Measurements from ENCODE around the gene CCR9.

The CCR9 gene

DNA sequence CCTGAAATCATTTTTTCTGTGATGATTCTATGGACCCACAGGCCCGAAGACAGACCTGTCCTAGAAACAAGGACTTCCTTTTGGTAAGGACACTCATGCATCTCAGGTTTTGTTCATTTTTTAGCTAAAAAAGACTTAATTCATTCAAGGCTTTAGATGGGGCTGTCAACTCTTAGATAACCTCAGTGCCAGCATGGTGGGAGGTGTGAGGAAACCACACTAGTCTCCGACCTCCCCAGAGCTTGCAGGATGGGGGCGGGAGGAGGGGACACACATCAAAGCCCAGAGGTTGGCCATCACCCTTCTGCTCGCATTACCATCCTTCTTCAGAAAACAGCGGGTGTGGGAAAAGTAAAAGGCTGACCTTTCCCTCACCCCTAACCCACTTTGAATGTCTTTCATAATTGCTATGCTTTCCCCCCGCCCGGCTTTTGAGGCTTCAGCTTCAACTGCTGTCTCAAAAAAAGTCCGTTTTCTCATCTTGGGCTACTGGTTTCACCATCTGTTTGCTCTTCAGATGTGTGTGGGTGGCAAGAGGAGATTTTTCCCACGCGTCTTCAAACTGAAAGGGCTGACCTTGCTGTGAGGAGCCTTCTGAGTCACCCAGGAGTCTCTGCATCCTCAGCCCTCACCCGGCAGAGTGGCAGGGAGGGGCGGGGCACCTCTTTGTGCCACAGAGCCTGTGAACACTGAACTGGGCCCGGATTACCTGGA is 29.3 kb downstream of the CCR9 start:
- TF ChIP-seq SIN3A (IDR thresholded peaks at IDR 0.05; ENCODE audit: borderline replicate concordance, insufficient read depth, low read length), result no peak
- no peak for TF ChIP-seq FOXP2 (optimal IDR thresholded peaks at IDR 0.05; ENCODE audit: borderline replicate concordance, extremely low read depth, extremely low read length, insufficient read depth)
- no peak for TF ChIP-seq POLR2AphosphoS5 (IDR thresholded peaks at IDR 0.05; ENCODE audit: low read depth, low read length)
- TF ChIP-seq, protein P1, sequence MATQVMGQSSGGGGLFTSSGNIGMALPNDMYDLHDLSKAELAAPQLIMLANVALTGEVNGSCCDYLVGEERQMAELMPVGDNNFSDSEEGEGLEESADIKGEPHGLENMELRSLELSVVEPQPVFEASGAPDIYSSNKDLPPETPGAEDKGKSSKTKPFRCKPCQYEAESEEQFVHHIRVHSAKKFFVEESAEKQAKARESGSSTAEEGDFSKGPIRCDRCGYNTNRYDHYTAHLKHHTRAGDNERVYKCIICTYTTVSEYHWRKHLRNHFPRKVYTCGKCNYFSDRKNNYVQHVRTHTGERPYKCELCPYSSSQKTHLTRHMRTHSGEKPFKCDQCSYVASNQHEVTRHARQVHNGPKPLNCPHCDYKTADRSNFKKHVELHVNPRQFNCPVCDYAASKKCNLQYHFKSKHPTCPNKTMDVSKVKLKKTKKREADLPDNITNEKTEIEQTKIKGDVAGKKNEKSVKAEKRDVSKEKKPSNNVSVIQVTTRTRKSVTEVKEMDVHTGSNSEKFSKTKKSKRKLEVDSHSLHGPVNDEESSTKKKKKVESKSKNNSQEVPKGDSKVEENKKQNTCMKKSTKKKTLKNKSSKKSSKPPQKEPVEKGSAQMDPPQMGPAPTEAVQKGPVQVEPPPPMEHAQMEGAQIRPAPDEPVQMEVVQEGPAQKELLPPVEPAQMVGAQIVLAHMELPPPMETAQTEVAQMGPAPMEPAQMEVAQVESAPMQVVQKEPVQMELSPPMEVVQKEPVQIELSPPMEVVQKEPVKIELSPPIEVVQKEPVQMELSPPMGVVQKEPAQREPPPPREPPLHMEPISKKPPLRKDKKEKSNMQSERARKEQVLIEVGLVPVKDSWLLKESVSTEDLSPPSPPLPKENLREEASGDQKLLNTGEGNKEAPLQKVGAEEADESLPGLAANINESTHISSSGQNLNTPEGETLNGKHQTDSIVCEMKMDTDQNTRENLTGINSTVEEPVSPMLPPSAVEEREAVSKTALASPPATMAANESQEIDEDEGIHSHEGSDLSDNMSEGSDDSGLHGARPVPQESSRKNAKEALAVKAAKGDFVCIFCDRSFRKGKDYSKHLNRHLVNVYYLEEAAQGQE (IDR thresholded peaks at IDR 0.05; ENCODE audit: insufficient read depth in 1 of 2, low read depth in 2 of 2, low read length in 2 of 2), result no peak
- TF ChIP-seq TAF1 (IDR thresholded peaks at IDR 0.05; ENCODE audit: borderline replicate concordance, insufficient read depth, low read length), result no peak

DNA sequence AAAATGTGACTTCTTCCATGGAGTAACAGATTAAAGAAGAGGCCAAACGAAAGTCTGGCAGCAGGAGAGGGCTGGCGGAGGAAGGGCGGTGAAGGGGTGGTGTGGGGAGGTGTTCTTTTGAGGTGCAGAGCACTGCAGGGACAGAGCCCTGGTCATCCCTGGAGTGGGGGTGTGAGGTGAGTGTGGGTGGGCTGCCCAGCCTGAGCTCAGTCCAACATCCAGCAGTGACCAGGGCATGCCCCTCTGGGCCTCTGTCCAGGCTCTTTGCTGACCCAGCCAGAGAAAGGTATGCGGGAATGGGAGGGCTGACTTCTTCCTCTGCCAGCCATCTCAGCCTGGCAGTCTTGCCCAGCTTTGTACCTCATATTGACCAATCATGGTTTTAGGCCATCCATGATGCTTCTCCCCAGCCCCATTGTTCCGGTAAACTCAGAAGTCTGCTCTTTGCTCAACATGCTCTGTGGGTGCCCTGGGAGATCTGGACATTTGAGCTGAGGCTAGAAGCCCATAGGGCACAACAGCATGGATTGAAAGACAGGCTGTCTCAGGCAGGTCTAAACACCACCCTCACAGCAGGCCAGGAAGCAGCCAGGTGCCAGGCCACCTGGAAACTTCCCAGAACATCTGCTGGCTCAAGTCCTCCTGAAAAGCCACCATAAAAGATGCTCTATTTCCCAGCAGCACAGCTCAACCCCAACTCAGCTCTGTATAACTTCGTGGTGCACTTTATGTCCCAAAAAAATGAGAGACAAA is 31.0 kb downstream of the CCR9 start:
- TF ChIP-seq TAF1 (IDR thresholded peaks at IDR 0.05; ENCODE audit: borderline replicate concordance, insufficient read depth, low read length) (no peak), POLR2AphosphoS5 (IDR thresholded peaks at IDR 0.05; ENCODE audit: low read depth, low read length) (no peak), SIN3A (IDR thresholded peaks at IDR 0.05; ENCODE audit: borderline replicate concordance, insufficient read depth, low read length) (no peak), FOXP2 (optimal IDR thresholded peaks at IDR 0.05; ENCODE audit: borderline replicate concordance, extremely low read depth, extremely low read length, insufficient read depth) (no peak)
- TF ChIP-seq, protein P1 (IDR thresholded peaks at IDR 0.05; ENCODE audit: insufficient read depth in 1 of 2, low read depth in 2 of 2, low read length in 2 of 2), result no peak

DNA sequence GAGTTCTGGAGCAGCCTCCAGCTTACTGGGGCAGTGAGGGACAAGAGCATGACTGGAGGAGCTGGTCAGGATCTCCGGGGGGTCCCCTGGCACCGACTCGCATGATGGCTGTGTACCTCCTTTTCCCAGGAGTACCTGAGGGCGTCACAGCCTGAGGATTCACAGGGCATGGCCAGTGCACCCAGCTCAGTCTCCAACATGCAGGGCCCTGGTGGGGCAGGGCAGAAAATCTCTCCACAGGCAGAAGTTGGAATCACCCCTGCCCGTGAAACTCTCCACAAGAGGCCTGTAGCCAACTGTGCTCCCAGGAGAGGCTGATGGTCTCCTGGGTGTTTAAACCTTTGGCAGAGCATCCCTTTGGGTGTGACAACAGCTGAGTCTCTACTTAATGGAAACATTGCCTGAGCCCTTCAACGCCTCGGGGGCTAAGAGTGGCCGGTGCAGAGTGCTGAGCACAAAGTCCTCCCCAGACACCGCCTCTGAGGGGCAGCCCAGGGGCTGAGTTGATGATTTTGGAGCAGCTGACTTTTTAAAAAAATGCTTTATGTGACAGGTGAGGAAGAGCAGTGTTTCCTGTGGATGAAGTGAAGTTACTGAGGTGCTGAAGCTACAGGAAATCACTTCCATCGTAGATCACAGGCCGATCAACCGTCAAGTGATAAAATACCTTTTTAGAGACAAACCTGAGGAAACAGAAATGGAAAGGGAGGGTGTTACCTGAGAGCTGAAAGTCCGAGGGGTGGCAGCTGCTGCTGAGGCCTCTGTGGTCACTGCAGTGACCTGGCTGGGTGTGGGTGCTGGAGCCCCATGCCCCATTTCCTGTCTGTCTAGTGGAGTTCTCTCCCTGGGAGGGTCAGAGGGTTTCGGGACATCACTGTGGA is 35.1 kb downstream of the CCR9 start:
- TF ChIP-seq FOXP2 (optimal IDR thresholded peaks at IDR 0.05; ENCODE audit: borderline replicate concordance, extremely low read depth, extremely low read length, insufficient read depth), result no peak

DNA sequence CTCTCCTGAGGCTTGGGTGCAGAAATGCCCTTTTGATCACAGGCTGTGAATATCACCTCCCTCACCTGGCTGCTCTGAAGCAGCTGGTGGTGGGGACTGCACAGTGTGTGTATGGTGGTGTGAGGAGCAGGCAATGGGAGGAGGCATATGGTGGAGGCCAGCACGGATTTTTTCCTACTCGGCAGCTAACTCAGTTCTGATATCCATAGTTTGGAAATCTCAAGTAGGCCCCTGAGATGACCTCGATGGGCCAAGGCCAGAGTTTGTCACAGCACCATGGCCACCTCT is 35.6 kb downstream of the CCR9 start:
- no peak for TF ChIP-seq SIN3A (IDR thresholded peaks at IDR 0.05; ENCODE audit: borderline replicate concordance, insufficient read depth, low read length)
- TF ChIP-seq TAF1 (IDR thresholded peaks at IDR 0.05; ENCODE audit: borderline replicate concordance, insufficient read depth, low read length), result no peak
- TF ChIP-seq, protein P1 (IDR thresholded peaks at IDR 0.05; ENCODE audit: insufficient read depth in 1 of 2, low read depth in 2 of 2, low read length in 2 of 2), result no peak
- TF ChIP-seq FOXP2 (optimal IDR thresholded peaks at IDR 0.05; ENCODE audit: borderline replicate concordance, extremely low read depth, extremely low read length, insufficient read depth), result no peak
- TF ChIP-seq POLR2AphosphoS5 (IDR thresholded peaks at IDR 0.05; ENCODE audit: low read depth, low read length), result no peak

DNA sequence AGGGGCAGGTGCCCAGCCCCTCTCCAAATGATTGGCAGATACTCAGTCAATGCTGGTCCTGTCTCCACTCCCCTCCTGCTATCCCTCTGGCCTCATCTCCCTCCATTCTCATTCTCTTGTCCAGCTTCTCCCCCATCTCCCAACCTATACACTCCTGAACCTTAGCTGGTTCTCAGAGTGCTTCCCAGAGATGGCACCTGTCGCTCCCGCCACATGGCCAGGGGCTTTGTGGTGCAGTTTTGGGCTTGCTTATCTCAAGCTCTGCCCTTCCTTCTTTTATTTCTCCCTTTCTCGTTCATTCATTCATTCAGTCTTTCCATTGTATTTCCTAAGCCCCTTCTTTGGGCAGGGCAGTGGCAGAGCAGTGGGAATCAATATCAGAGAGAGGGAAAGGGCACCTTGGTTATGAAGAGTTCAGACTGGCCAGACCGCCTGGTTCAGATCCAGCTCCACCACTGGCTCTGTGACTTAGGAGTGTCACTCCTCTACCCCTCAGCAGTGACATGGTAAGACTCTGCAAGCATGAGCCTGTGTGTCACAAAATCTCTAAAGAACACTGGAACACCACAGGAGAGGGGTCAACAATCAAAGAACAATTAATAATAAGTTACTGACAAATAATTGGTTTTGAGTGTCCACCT is 36.7 kb downstream of the CCR9 start:
- TF ChIP-seq TAF1 (IDR thresholded peaks at IDR 0.05; ENCODE audit: borderline replicate concordance, insufficient read depth, low read length) (no peak), SIN3A (IDR thresholded peaks at IDR 0.05; ENCODE audit: borderline replicate concordance, insufficient read depth, low read length) (no peak), POLR2AphosphoS5 (IDR thresholded peaks at IDR 0.05; ENCODE audit: low read depth, low read length) (no peak), FOXP2 (optimal IDR thresholded peaks at IDR 0.05; ENCODE audit: borderline replicate concordance, extremely low read depth, extremely low read length, insufficient read depth) (no peak)
- TF ChIP-seq, protein P1 (IDR thresholded peaks at IDR 0.05; ENCODE audit: insufficient read depth in 1 of 2, low read depth in 2 of 2, low read length in 2 of 2), result no peak
